GM19099 (cell line): ENCODE results near the gene TSG101.

Source experiments
- POLR2A ChIP-seq: IDR thresholded peaks from 3 replicates; pipeline ENCODE4 v1.6.1; 2011; ENCODE audit warnings: low read depth; ENCODE audit not compliant: insufficient read length; ENCODE audit errors: extremely low read depth

Gene TSG101

GRCh38 chr11:18468059-18468458 lies 58.7 kb downstream of the TSG101 start:
- TF ChIP-seq POLR2A, result no peak

GRCh38 chr11:18466402-18466801 lies 60.3 kb downstream of the TSG101 start:
- TF ChIP-seq POLR2A, result no peak

GRCh38 chr11:18463439-18463838 lies 63.3 kb downstream of the TSG101 start:
- TF ChIP-seq POLR2A, result no peak

GRCh38 chr11:18461909-18462308 lies 64.8 kb downstream of the TSG101 start:
- TF ChIP-seq POLR2A, result no peak

GRCh38 chr11:18459634-18460033 lies 67.1 kb downstream of the TSG101 start:
- TF ChIP-seq POLR2A, result no peak

GRCh38 chr11:18457450-18457849 lies 69.3 kb downstream of the TSG101 start:
- no peak for TF ChIP-seq POLR2A

GRCh38 chr11:18455686-18456372 lies 70.9 kb downstream of the TSG101 start, which contains the start of gene LDHAL6A:
Gene LDHAL6A, plus strand, starts transcription at chr11:18455856. Its CDS starts 825 bp downstream, at chr11:18456681.
- TF ChIP-seq POLR2A, result no peak

- TF ChIP-seq POLR2A, result no peak
These were observed 73.8 kb downstream of the TSG101 start for GRCh38 chr11:18452927-18453326.

GRCh38 chr11:18449251-18449650 lies 77.5 kb downstream of the TSG101 start:
- no peak for TF ChIP-seq POLR2A

GRCh38 chr11:18438691-18439090 lies 88.1 kb downstream of the TSG101 start:
- no peak for TF ChIP-seq POLR2A
